B cell (primary cell): ENCODE measurements around the gene KLK2. TPM values are rescaled to one million over a fixed set of nuclear protein-coding genes. Genes with fewer than 3 reads are reported as not detected.
A peak's percentile ranks its signal among the peaks of the same experiment; 100 is the strongest.

Experiments
- ATAC-seq: fragments of 200-7000 bp; cut with Tn5 transposase; one replicate; pipeline ENCODE4 v1.10.0; 2021; ENCODE audit warnings: low read depth, mild to moderate bottlenecking, moderate number of reproducible peaks, moderate library complexity
- CTCF ChIA-PET: fragments of 350-600 bp; sonication (Branson Sonifier 250); formaldehyde crosslinking; loops from one replicate; lab custom pipeline; 2021; ENCODE audit warnings: antibody characterized with exemption, inconsistent platforms; lab: Charles Lee
- POLR2A ChIA-PET: fragments of 350-600 bp; sonication (Branson Sonifier 250); formaldehyde crosslinking; loops from one replicate; lab custom pipeline; 2021; ENCODE audit warnings: antibody characterized with exemption; lab: Charles Lee
- DNase-seq: peaks from one replicate; pipeline ENCODE4 v3.0.0; 2013
- H2AFZ ChIP-seq: 2 replicates; pipeline ENCODE4 v1.6.1; 2012; ENCODE audit warnings: mild to moderate bottlenecking, low read depth, low read length; ENCODE audit not compliant: insufficient read depth, poor library complexity, severe bottlenecking
- H3K27ac ChIP-seq, 2 donors: 1 replicate in 1 of 2; 2 replicates in 1 of 2; pipeline ENCODE4 v1.5.1; 2012 to 2013; ENCODE audit warnings: low read length in 2 of 2, mild to moderate bottlenecking in 2 of 2, moderate library complexity in 1 of 2
- H3K27me3 ChIP-seq, 4 experiments: fragments of 200-600 bp in 1 of 4; sonication (generic) in 1 of 4; replicated peaks in 1 of 4; 1 replicate in 2 of 4; 2 replicates in 2 of 4; pipeline versions ENCODE4 v1.6.1 to v1.7.0; 2013 to 2016; ENCODE audit warnings: low read length in 3 of 4, mild to moderate bottlenecking in 2 of 4, mixed read lengths in 1 of 4, moderate library complexity in 1 of 4; ENCODE audit not compliant: insufficient read depth in 4 of 4, control insufficient read depth in 3 of 4; ENCODE audit errors: control extremely low read depth in 1 of 4
- H3K36me3 ChIP-seq, 2 experiments: replicated peaks in 1 of 2; 1 replicate in 1 of 2; 2 replicates in 1 of 2; pipeline versions ENCODE4 v1.6.1 to v1.7.1; 2013; ENCODE audit warnings: low read length in 1 of 2; ENCODE audit not compliant: insufficient read depth in 2 of 2, control insufficient read depth in 1 of 2; ENCODE audit errors: control extremely low read depth in 1 of 2, extremely low read depth in 1 of 2
- H3K4me1 ChIP-seq, 2 donors: fragments of 200-600 bp in 1 of 2; sonication (generic) in 1 of 2; 1 replicate in 1 of 2; 2 replicates in 1 of 2; pipeline versions ENCODE4 v1.5.1 to v1.6.1; 2013 to 2017; ENCODE audit warnings: low read length in 2 of 2; ENCODE audit not compliant: control insufficient read depth in 2 of 2, insufficient read depth in 2 of 2
- H3K4me2 ChIP-seq: replicated peaks from 2 replicates; pipeline ENCODE3; 2012; ENCODE audit warnings: mild to moderate bottlenecking, low read depth, low read length; ENCODE audit not compliant: poor library complexity, severe bottlenecking
- H3K4me3 ChIP-seq, 5 experiments: fragments of 200-600 bp in 1 of 5; sonication (generic) in 1 of 5; 1 replicate in 3 of 5; 2 replicates in 2 of 5; pipeline versions ENCODE4 v1.5.1 to v1.7.0; 2011 to 2016; ENCODE audit warnings: low read length in 4 of 5, mild to moderate bottlenecking in 4 of 5, low read depth in 2 of 5, control low read depth in 1 of 5, moderate library complexity in 1 of 5; ENCODE audit not compliant: insufficient read depth in 1 of 5; ENCODE audit errors: control extremely low read depth in 1 of 5, extremely low read depth in 1 of 5
- H3K79me2 ChIP-seq: fragments of 200-600 bp; sonication (generic); one replicate; pipeline ENCODE4 v1.6.0; 2016; ENCODE audit warnings: low read length; ENCODE audit not compliant: control insufficient read depth, insufficient read depth
- H3K9ac ChIP-seq: fragments of 200-600 bp; sonication (generic); 2 replicates; pipeline ENCODE4 v1.6.1; 2017; ENCODE audit warnings: mild to moderate bottlenecking, low read length, moderate library complexity
- H3K9me3 ChIP-seq, 3 donors: one replicate each; pipeline versions ENCODE4 v1.6.1 to v1.7.1; 2013; ENCODE audit warnings: low read length in 2 of 3; ENCODE audit not compliant: control insufficient read depth in 2 of 3, insufficient read depth in 1 of 3; ENCODE audit errors: control extremely low read depth in 1 of 3
- H4K20me1 ChIP-seq: 2 replicates; pipeline ENCODE4 v1.6.0; 2012; ENCODE audit warnings: mild to moderate bottlenecking, low read length; ENCODE audit not compliant: insufficient read depth, control insufficient read depth, poor library complexity, severe bottlenecking
- H3K27ac Mint-ChIP-seq: one replicate; pipeline ENCODE4 v1.8.0; 2021; ENCODE audit warnings: mixed read lengths
- H3K27me3 Mint-ChIP-seq: one replicate; pipeline ENCODE4 v1.8.0; 2021; ENCODE audit warnings: mixed read lengths
- H3K4me1 Mint-ChIP-seq: one replicate; pipeline ENCODE4 v1.8.0; 2021; ENCODE audit warnings: mixed read lengths
- H3K4me3 Mint-ChIP-seq: one replicate; pipeline ENCODE4 v1.8.0; 2021; ENCODE audit warnings: mixed read lengths
- H3K9me3 Mint-ChIP-seq: one replicate; pipeline ENCODE4 v1.8.0; 2022; ENCODE audit warnings: mixed read lengths; ENCODE audit not compliant: insufficient read depth
- CTCF ChIP-seq: fragments of 200-600 bp; IDR thresholded peaks from one replicate; pipeline ENCODE4 v1.8.0; 2022; ENCODE audit warnings: antibody characterized with exemption, mild to moderate bottlenecking
- EZH2 ChIP-seq: IDR thresholded peaks from 2 replicates; pipeline ENCODE4 v1.6.1; 2012; ENCODE audit warnings: borderline replicate concordance, low read depth, mild to moderate bottlenecking, moderate library complexity, low read length; ENCODE audit not compliant: insufficient read depth, poor library complexity, severe bottlenecking
- WGBS: methylation state at CpG from one replicate; pipeline ENCODE4 v1.1.5; 2013; ENCODE audit warnings: missing lambda C conversion rate; ENCODE audit not compliant: insufficient coverage; 5-methylcytosine and 5-hydroxymethylcytosine counted together
- intact Hi-C: fragments of 100-400 bp; cut with micrococcal nuclease; formaldehyde crosslinking; loops from one replicate; pipeline ENCODE4 v1.10.0; 2022
- polyA plus RNA-seq: library from polyadenylated mRNA; depleted of rRNA; stranded (reverse); fragments of >200 nt; gene quantifications from 2 replicates; pipeline ENCODE4 v1.2.3, GENCODE V29; 2012
- total RNA-seq, 2 donors: library from RNA; stranded (reverse); fragments of 120-200 nt in 1 of 2; gene quantifications; 1 replicate in 1 of 2; 2 replicates in 1 of 2; pipeline versions ENCODE4 v1.2.3 to v1.2.4, GENCODE V29; 2013 to 2022

The KLK2 gene
- total and polyA plus RNA-seq, 2 donors (not counting 1 experiment from before 2014, with no cell fraction given): 0.60 to 1.7 TPM

GRCh38 chr19:50922317-50922853, 49.1 kb downstream of the KLK2 start:
- DNase-seq: peak; percentile 89
- H3K9me3 ChIP-seq: peaks cover 0 to 3% (median 0%) of the 10 kb centered on the region in 3 donors
- no peak overlapping the region for H3K27ac ChIP-seq
- WGBS: 25% methylated on average over 16 of the region's 21 CpGs
- ChIA-PET POLR2A (interaction anchor here (0.8 kb wide), 1 partner anchor 118 kb away, joined by 8 read pairs; no protein-coding TSS in a partner anchor), CTCF (interaction anchor here (0.5 to 2.7 kb wide), 44 partner anchors 10 to 786 kb away, joined by 3 to 29 read pairs (median 5); partner anchors contain the start of genes CLEC11A and KLK15)
- Mint-ChIP-seq H3K27me3 (peaks cover 42% of the 10 kb centered on the region), H3K4me3 (peak overlapping the region; percentile 36), H3K9me3 (no peaks in the 10 kb centered on the region), H3K4me1 (peaks cover 11% of the 10 kb centered on the region), H3K27ac (peak overlapping the region; percentile 37)
- H3K9ac ChIP-seq: no peak overlapping the region
- no peaks in the 10 kb centered on the region for H3K36me3 ChIP-seq
- H4K20me1 ChIP-seq: no peaks in the 10 kb centered on the region
- intact Hi-C loops: loop anchor here (1.0 to 2.0 kb wide), 6 partner anchors 26 to 670 kb away; no protein-coding TSS in a partner anchor
- H3K4me2 ChIP-seq: no peak overlapping the region
- peak overlapping the region; percentile 44 for H2AFZ ChIP-seq
- peak; percentile 99 for ATAC-seq
- H3K27me3 ChIP-seq: peaks cover 0 to 11% (median 5%) of the 10 kb centered on the region in 4 experiments
- H3K4me1 ChIP-seq: peaks cover 8 to 11% of the 10 kb centered on the region in 2 donors
- no peaks in the 10 kb centered on the region for H3K79me2 ChIP-seq
- H3K4me3 ChIP-seq: no peak overlapping the region
- TF ChIP-seq CTCF (peak; percentile 91), EZH2 (no peak)

- peaks cover 8 to 11% of the 10 kb centered on the region in 2 donors for H3K4me1 ChIP-seq
- WGBS: 63% methylated on average over 2 of the region's 6 CpGs
- Mint-ChIP-seq H3K4me3 (no peak overlapping the region), H3K27ac (no peak overlapping the region), H3K4me1 (peaks cover 11% of the 10 kb centered on the region), H3K9me3 (no peaks in the 10 kb centered on the region), H3K27me3 (peaks cover 32% of the 10 kb centered on the region)
- no peak for TF ChIP-seq EZH2
- TF ChIP-seq CTCF: no peak
- no peak overlapping the region for H3K4me2 ChIP-seq
- ChIA-PET CTCF (interaction anchor here (1.5 kb wide), 1 partner anchor 219 kb away, joined by 3 read pairs; no protein-coding TSS in a partner anchor), POLR2A (no interaction called here)
- peaks cover 0 to 9% (median 3%) of the 10 kb centered on the region in 4 experiments for H3K27me3 ChIP-seq
- H3K79me2 ChIP-seq: no peaks in the 10 kb centered on the region
- DNase-seq (no peak), ATAC-seq (no peak)
- H2AFZ ChIP-seq: no peak overlapping the region
- peaks cover 0 to 5% (median 0%) of the 10 kb centered on the region in 3 donors for H3K9me3 ChIP-seq
- no peak overlapping the region for H3K27ac ChIP-seq
- no peak overlapping the region for H3K9ac ChIP-seq
- no peak overlapping the region for H3K4me3 ChIP-seq
- H4K20me1 ChIP-seq: no peaks in the 10 kb centered on the region
- intact Hi-C loops: no loop called here
- H3K36me3 ChIP-seq: no peaks in the 10 kb centered on the region
Observed at GRCh38 chr19:50924586-50924985, 51.3 kb downstream of the KLK2 start.
